Articular chondrocyte of knee joint (primary cell): ENCODE measurements around the gene GPHA2. TPM values are rescaled to one million over a fixed set of nuclear protein-coding genes. Genes with fewer than 3 reads are reported as not detected.

ENCODE experiments used
- small RNA-seq: library from RNA; depleted of rRNA; stranded (forward); fragments of <200 nt; gene quantifications from one replicate; pipeline ENCODE3, GENCODE V24; 2012
- total RNA-seq: library from RNA; depleted of rRNA; stranded (reverse); fragments of >200 nt; gene quantifications from 2 replicates; pipeline ENCODE4 v1.2.3, GENCODE V29; 2012

GPHA2 gene
- total RNA-seq, result not detected in 2 replicates

GRCh38 chr11:64935359-64936081 is at the start of gene GPHA2:
Gene GPHA2, minus strand, starts transcription at chr11:64935893. Its CDS starts 433 bp downstream, at chr11:64935460.

GRCh38 chr11:64971421-64972233 is 35.9 kb upstream of the GPHA2 start, which contains the start of gene MAJIN:
Gene MAJIN, minus strand, starts transcription at chr11:64972108. Its CDS starts 12,703 bp downstream, at chr11:64959405.

GRCh38 chr11:64923944-64924909 is 11.5 kb downstream of the GPHA2 start, which contains the start of gene PPP2R5B:
Gene PPP2R5B, plus strand, starts transcription at chr11:64924689. Its CDS starts 1,046 bp downstream, at chr11:64925735.

DNA sequence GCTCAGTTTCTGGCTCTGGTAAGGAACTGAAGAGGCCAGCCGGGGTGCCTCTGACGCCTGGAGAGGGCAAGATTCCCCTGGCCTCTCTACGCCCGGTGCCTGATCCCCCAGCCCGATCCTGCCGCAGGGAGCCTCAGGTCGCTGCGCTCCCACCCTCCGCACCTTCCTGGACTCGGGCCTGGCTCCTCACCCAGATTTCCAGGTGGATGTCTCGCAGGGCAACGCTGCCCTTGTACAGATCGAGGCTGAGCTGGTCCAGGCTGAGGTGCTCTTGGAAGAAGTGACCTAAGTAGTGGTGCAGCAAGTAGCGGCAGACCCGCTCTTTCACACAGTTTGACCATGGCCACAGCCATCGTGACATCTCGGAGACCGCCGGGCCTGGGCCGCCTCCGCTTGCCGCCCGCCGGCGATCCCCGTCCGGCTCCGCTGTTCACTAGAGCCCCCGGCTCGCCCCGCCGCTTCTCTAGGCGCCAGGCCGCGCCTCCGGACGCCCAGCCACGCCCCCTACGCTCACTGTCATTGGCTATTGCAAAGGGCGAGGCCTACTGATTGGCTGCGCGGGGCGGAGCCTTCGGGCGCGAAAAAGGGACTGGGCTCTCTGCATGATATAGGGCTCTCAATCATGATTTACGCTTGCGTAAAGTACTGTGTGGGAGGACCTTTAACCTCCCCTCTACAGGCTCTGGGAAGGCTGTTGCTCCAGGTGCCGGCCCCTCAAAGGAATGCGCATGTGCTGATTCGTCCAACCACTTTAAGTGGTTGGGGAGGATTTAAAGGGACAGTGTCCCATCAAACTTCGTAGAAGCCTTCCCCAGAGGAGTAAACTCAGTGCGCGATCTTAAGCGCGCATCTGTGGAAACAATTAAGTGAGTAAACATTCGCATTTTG is 18.7 kb downstream of the GPHA2 start, which contains the start of gene ATG2A:
Gene ATG2A, minus strand, starts transcription at position 435 of the 888 bp plus-strand sequence. Its CDS starts 74 bp downstream, at position 361.

Small RNA genes within 50 kb of the gene (small RNA-seq; reads per million reads assigned to genes)
- not detected for gene MIR6749
- not detected for gene MIR6750

Other genes starting within 250 kb of the GPHA2 start
- gene NRXN2, start 212.7 kb downstream of the GPHA2 start, total RNA-seq, result 2.6 and 7.6 TPM in 2 replicates
- gene RASGRP2, start 191.8 kb downstream of the GPHA2 start, total RNA-seq, result 0.13 TPM in 1 of 2 replicates, not detected in the other
- 0.32 and 0.39 TPM in 2 replicates for gene PYGM, start 175.9 kb downstream of the GPHA2 start, total RNA-seq
- gene SF1, start 157.4 kb downstream of the GPHA2 start, total RNA-seq, result 110 and 117 TPM in 2 replicates
- gene MAP4K2, start 132.7 kb downstream of the GPHA2 start, total RNA-seq, result 12.3 and 13.3 TPM in 2 replicates
- gene MEN1, start 125.3 kb downstream of the GPHA2 start, total RNA-seq, result 12.3 and 12.5 TPM in 2 replicates
- gene CDC42BPG, start 91.2 kb downstream of the GPHA2 start, total RNA-seq, result under 0.01 TPM in 2 replicates
- 72.4 and 90.2 TPM in 2 replicates for gene EHD1, start 57.3 kb downstream of the GPHA2 start, total RNA-seq
- 15.3 and 15.4 TPM in 2 replicates for gene ATG2A, start 18.7 kb downstream of the GPHA2 start, total RNA-seq
- gene PPP2R5B, start 11.2 kb downstream of the GPHA2 start, total RNA-seq, result 8.2 TPM in 2 replicates
- not detected in 2 replicates for gene MAJIN, start 36.2 kb upstream of the GPHA2 start, total RNA-seq
- gene BATF2, start 61.1 kb upstream of the GPHA2 start, total RNA-seq, result 0.39 and 1.4 TPM in 2 replicates
- 74.2 and 76.9 TPM in 2 replicates for gene ARL2, start 78.3 kb upstream of the GPHA2 start, total RNA-seq
- gene SNX15, start 91.5 kb upstream of the GPHA2 start, total RNA-seq, result 11.9 and 13.4 TPM in 2 replicates
- gene SAC3D1, start 105.3 kb upstream of the GPHA2 start, total RNA-seq, result 5.9 and 7.7 TPM in 2 replicates
- 18.5 and 25.1 TPM in 2 replicates for gene NAALADL1, start 122.7 kb upstream of the GPHA2 start, total RNA-seq
- gene CDCA5, start 148.1 kb upstream of the GPHA2 start, total RNA-seq, result 5.4 and 7.7 TPM in 2 replicates
- gene ZFPL1, start 148.3 kb upstream of the GPHA2 start, total RNA-seq, result 35.1 and 40.6 TPM in 2 replicates
- 123 and 217 TPM in 2 replicates for gene VPS51, start 160.3 kb upstream of the GPHA2 start, total RNA-seq
- gene TM7SF2, start 176.0 kb upstream of the GPHA2 start, total RNA-seq, result 4.2 and 8.5 TPM in 2 replicates
- gene ZNHIT2, start 181.8 kb upstream of the GPHA2 start, total RNA-seq, result 8.9 and 9.5 TPM in 2 replicates
- gene FAU, start 186.2 kb upstream of the GPHA2 start, total RNA-seq, result 154 and 175 TPM in 2 replicates
- 35.1 and 39.6 TPM in 2 replicates for gene MRPL49, start 186.4 kb upstream of the GPHA2 start, total RNA-seq
- gene SYVN1, start 198.6 kb upstream of the GPHA2 start, total RNA-seq, result 14.2 and 15.9 TPM in 2 replicates
- gene SPDYC, start 234.3 kb upstream of the GPHA2 start, total RNA-seq, result not detected in 2 replicates
- gene CAPN1, start 246.0 kb upstream of the GPHA2 start, total RNA-seq, result 82.6 and 111 TPM in 2 replicates